ENCODE results near the gene CDH1.
"Not testable (repeated sequence)": the region's sequence is repeated elsewhere in the genome, so short reads cannot be mapped to it uniquely, and the experiment has no call there.

Gene CDH1

DNA sequence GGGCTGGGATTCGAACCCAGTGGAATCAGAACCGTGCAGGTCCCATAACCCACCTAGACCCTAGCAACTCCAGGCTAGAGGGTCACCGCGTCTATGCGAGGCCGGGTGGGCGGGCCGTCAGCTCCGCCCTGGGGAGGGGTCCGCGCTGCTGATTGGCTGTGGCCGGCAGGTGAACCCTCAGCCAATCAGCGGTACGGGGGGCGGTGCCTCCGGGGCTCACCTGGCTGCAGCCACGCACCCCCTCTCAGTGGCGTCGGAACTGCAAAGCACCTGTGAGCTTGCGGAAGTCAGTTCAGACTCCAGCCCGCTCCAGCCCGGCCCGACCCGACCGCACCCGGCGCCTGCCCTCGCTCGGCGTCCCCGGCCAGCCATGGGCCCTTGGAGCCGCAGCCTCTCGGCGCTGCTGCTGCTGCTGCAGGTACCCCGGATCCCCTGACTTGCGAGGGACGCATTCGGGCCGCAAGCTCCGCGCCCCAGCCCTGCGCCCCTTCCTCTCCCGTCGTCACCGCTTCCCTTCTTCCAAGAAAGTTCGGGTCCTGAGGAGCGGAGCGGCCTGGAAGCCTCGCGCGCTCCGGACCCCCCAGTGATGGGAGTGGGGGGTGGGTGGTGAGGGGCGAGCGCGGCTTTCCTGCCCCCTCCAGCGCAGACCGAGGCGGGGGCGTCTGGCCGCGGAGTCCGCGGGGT, at the start of gene CDH1:
CDH1 (plus strand) TSS at position 247 of the 684 bp plus-strand sequence; CDS start at position 371, 124 bp downstream.
- DNase-seq (ENCODE audit: low spot score): no peak

DNA sequence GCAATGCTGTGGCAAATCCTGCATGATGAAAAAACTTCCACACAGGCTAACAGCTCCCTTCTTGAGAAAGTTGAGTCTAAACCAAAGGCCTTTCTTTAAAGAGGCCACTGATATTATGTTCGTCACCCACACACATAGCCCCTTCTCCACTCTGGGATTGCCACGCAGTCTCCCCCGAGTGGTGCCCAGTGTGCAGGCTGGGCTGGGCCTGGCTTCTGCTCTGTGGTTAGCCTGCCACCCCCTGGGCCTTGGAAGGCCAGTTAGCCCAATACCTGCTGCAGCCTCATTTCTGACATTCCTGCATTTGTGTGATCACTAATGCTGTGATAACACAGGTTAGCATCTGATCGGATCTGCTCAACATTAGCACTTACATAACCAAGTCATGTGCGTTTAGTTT, 47.2 kb upstream of the CDH1 start:
- DNase-seq (ENCODE audit: low spot score): no peak

DNA sequence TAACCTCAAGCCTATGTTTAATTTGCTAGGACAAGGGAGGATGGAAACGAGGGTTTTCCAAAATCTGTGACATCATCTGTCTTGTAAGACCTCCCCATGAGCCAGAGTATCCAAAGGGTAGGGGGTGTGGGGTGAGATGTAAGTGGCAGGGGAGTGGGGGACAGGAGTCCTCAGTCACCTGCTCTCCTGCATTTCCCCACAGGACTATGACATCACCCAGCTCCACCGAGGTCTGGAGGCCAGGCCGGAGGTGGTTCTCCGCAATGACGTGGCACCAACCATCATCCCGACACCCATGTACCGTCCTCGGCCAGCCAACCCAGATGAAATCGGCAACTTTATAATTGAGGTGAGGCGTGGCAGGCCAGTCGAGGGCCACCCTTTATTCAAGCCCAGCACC, 41.5 kb upstream of the CDH1 start:
- no peak for DNase-seq (ENCODE audit: low spot score)

DNA sequence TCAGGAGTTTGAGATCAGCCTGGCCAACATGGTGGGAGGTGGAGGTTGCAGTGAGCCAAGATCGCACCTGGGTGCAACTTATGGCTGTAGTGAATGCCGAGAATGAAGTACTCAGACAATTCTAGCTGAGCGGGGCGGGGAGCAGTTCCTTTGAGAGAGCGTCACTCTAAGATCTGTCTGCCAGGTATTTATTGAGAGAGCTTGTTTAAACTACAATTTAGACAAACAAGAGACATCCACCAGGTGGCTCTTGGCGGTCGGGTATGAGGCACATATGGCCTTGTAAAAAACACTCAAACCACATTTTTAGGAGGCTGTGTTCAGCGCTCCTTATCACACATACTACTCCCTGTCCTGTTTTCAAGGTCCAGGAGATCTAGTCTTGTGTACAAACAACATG, 40.6 kb upstream of the CDH1 start:
- no peak for DNase-seq (ENCODE audit: low spot score)

DNA sequence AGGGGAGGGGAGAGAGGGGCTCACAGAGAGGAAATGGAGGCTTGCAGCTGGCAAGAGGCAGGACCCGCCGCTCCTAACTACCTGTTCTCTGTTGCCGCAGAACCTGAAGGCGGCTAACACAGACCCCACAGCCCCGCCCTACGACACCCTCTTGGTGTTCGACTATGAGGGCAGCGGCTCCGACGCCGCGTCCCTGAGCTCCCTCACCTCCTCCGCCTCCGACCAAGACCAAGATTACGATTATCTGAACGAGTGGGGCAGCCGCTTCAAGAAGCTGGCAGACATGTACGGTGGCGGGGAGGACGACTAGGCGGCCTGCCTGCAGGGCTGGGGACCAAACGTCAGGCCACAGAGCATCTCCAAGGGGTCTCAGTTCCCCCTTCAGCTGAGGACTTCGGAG, 39.0 kb upstream of the CDH1 start:
- DNase-seq (ENCODE audit: low spot score): no peak

DNA sequence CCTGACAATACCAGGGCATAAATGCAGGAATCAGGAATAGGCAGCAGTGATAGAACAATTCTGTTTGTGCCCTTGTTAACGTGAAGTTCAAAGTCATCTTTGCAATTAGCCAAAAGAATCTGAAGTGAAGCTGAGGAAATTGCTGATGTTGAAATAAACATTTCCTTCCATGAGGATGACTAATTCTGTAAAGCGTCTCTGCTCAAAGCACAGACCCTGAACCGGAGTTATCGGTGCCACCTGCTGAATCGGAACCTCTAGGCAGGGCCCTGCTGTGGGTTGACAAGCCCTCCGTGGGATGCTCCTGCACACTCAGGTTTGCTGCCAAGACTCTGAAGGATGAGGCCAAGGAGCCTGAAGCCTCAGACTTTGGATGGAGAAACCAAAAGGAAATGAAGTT, 37.0 kb upstream of the CDH1 start:
- DNase-seq (ENCODE audit: low spot score): no peak

DNA sequence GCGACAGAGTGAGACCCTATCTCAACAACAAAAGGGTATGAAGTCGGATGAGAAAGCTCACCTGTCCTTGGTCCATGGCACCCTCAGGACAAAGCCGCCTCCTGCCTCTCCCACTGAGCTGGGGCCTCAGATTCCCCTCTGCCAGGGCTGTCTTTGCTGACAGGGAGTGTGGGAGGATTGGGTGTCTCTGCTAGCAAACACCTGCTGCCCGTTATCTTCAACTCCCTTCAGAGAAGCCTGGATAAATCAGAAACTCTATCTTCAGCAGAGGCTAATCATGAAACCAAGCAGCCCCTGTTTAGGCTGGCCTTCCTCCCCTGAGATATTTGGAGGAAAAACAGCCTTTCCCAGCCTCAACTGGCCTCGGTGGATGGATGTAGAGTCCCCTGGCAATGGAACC, 36.3 kb upstream of the CDH1 start:
- DNase-seq (ENCODE audit: low spot score): no peak

DNA sequence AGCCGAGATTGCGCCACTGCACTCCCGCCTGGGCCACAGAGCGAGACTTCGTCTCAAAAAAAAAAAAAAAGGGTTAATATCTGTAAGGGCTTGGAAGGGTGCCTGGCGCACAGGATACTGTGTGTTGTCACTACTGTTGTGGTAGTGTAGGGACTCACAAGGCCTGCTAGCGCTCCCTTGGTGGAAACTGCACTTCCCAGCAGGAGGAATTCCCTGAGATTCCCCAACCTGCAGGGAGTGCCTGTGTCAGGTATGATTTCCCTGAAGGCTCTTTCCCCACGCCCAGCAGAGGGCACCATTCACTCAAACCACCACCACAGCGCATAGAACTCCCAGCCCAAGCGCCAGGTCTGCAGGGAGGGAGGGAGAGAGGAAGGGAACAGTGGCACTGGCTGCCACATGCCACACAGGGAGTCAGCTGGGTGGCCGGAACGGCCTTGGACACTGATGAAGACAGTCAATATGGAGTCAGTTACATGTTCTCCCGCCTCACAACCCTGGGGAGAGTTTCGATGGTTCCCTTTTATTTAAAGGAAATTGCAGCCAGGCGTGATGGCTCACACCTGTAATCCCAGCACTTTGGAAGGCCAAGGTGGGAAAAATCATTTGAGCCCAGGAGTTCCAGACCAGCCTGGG, 32.7 kb upstream of the CDH1 start:
- no peak for DNase-seq (ENCODE audit: low spot score)

DNA sequence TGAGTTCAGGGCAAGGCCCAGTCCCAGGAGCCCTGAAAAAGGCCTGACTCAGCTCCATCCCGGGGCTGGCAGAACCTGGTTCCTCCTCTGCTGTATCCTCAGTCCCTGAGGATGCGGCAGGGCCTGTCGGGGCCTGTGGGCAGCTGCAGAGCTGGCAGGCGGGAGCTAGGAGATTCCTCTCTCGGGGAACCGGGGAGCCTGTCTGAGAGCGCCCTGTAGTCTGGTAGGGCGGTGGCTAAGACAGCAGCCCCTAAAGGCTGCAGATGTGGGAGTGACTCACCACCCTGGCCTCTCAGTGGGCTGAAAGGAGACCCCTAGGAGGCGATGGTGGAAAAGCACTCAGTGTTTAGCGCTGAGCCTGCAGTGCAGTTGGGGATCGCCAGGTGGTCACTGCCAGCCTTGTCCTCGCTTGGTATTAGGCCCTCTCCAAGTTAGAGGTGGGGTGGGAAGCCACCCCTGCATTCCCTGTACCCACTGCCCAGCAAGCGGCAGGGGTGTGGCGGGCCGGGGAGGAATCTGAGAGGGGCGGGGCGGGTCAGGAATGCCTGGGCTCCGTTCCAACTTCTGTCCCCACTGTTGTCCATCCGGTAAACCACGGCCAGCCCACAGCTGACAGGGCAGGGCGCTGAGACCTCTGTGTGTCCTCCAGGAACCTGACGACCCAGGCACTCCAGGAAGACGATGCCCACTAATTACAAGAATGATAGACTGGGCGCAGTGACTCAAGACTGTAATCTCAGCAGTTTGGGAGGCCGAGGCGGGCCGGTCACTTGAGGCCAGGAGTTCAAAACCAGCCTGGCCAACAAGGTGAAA, 29.5 kb upstream of the CDH1 start:
- peak; percentile 73 for DNase-seq (ENCODE audit: low spot score)

DNA sequence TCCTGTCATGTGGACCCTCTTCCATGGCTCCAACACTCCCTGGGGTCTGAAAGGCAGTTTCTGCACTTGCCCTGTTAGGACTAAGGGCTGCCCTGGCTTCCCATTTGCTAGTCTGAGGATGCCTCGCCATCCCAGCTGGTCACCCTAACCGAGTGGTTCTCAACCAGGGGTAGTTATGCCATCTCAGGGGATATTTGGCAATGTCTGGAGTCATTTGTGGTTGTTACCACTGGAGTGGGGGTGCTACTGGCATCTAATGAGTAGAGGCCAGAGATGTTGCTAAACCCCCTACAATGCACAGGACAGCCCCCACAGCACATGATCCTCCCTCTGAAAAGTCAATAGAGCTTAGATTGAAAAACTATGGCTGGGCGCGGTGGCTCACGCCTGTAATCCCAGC, 26.9 kb upstream of the CDH1 start:
- no peak for DNase-seq (ENCODE audit: low spot score)

DNA sequence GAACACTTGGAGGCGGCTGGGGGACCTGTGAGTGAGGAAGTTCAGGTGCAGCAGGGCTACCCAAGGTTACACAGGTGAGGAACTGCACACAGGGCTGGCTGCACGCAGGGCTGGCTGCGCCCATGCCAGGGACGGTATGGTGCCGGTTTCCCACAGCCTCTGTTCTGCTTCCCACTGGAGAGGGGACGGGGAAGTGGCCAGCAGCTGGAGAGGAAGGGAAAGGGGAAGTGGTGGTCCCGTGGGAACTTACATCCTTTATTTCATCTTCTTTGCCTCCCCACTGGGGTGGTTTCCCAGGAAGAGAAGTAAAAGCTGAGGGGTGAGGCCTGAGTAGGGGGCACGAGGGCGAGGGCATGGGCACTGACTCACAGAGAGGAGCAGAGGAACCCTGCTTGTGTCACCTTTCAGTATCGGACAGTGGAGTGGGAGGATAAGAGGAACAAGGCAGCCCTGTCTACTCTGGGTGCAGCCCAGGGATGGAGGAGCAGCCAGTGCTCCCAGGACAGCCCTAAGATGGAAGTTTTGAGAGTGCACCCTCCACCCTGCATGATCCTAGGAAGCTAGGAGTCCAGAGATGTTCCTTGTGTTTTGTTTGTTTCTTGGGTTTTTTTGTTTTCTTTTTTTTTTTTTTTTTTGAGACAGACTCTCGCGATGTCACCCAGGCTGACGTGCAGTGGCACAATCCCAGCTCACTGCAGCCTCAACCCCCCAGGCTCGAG, 25.5 kb upstream of the CDH1 start:
- no peak for DNase-seq (ENCODE audit: low spot score)

DNA sequence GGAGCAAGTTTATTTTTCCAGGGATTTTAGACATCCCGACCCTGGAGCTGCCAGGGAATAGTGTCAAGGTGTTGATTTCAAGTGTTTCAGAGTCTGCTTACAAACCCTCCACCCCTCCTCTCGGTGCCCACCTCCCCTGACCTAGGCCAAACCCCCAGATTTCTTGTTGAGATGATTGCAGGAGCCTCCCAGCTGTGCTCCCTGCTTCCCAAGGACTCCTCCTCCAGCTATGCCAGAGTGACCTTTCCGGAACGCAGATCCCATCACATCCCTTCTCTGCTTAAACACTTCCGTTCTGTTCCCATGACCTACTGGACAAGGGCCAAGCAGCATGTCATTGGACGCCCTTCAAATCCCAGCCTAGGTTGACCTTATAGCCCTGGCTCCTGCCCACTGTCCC, 23.7 kb upstream of the CDH1 start:
- DNase-seq (ENCODE audit: low spot score): no peak

DNA sequence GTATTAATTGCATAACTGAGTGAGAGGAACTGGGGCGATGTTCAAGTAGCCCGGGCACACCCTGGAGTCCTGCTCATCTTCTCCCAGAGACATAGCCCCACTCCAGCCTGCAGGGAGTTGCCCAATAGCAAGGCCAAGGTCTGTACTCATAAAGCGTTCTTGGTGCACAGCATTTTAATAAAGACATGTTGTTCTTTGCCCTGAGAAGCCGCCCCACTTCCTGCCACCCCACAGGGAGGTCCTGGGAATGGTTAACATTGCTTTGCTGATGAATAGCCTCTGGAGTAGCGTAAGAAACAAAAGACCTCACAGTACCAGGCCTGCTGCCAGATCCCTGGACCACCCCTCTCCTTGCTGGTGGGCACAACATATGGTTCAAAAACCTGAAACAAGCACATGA, 21.6 kb upstream of the CDH1 start:
- DNase-seq (ENCODE audit: low spot score): no peak

DNA sequence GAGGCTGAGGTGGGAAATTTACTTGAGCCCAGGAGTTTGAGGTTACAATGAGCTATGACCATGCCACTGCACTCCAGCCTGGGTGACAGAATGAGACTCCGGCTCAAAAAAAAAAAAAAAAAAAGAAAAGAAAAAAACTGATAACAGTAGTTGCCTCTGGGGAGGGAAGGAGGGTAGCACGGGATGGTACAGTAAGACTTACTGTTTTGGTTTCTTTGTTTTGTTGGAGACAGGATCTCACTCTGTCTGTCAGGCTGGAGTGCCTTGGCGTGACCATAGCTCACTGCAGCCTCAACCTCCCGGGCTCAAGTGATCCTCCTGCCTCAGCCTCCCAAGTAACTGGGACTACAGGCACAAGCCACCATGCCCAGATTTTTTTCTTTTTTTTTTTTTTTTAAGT, 20.6 kb upstream of the CDH1 start:
- not testable (repeated sequence) for DNase-seq (ENCODE audit: low spot score)

DNA sequence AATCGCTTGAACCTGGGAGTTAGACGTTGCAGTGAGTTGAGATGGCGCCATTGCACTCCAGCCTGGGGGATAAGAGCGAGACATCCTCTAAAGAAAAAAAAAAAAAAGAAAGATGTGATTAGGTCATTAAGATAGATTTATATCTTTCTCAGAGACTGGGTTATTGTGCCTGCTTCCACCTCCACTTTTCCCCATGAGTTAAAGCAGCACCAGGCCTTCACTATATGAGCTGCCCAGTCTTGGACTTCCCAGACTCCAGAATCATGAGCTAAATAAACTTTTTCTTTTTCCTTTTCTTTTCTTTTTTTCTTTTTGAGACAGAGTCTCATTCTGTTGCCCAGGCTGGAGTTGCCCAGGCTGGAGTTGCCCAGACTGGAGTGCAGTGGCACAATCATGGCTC, 19.4 kb upstream of the CDH1 start:
- no peak for DNase-seq (ENCODE audit: low spot score)

DNA sequence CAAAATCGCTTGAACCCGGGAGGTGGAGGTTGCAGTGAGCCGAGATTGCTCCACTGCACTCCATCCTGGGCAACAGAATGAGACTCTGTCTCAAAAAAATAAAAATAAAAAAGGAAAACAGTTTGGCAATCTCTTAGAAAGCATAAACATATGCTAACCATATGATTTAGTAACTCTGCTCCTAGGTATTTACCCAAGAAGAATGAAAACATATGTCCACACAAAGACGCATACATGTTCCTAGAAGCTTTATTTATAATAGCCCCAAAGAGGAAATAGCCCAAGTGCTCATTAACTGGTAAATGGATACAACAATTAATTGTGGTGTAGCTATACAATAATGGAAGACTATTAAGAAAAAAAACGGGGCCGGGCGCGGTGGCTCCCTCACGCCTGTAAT, 18.5 kb upstream of the CDH1 start:
- no peak for DNase-seq (ENCODE audit: low spot score)

DNA sequence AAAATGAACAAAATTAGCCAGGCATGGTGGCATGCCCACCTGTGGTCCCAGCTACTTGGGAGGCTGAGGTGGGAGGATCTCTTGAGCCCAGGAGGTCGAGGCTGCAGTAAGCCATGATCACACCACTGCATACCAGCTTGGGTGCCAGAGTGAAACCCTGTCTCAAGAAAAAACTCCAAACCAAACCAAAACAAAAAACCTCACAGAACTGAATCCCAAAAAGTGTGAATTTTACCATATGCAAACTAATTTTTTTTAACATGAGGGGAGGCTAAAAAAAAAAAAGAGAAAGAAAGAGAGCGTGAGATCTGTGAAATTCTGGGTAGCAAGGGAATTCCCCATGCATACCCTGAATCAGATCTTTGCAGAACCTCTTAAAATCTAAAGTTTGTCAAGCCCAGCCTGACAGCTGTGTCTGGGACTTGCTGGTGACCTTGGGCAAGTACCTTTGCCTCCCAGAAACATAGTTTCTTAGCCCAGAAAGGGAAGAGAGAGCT, 17.1 kb upstream of the CDH1 start:
- no peak for DNase-seq (ENCODE audit: low spot score)

DNA sequence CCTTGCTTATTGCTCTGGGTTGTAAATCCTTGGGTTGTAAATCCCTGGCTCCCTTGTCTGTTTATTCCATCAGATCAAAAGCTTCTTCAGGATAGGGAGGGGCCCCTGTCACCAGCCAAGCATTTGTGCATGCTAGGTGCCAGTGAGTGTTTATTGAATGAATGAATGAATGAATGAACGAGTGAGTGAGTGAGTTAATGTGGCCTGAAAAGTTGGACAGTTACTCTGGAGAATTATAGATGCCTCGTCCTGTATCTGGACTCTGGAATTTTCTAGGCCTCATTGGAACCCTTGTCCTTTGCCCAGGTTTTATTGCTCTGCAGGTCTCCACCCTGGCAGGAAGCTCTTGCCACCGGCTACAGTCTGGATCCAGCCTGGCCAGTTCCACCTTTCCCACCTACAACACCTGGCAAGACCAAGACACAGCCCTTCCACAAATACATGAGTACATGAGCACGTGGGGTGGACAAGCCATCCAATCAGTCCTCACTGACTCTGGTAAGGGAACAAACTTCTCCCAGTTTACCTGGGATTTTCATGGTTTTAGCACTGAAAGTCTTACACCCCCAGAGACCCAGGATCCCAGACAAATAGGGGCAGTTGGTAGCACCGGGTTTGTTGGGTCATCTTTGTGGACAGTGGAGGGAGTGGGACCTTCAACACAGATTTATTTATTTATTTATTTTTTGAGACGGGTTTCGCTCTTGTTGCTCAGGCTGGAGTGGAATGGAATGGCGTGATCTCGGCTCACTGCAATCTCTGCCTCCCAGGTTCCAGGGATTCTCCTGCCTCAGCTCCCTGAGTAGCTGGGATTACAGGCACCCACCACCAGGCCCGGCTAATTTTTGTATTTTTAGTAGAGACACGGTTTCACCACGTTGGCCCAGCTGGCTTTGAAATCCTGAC, 14.7 kb upstream of the CDH1 start:
- DNase-seq (ENCODE audit: low spot score): no peak

DNA sequence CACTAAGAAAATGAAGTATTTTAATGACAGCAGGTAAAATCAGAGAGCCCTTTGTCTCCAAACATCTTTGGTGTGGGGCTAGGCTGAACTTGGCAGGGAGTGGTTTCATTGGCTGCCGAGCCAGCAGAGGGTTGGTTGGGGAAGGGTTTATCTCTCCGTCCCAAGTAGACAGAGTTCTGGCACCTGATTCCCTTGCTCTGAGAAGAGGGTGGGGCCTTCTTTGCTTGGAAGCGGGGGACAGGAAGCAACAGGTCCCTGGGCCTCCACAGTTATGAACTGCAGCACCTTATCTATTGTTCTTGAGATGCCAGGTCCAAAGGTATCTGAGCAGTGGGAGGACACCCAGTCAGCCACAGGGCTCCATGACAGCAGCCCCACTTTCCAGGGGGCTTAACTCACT, 12.3 kb upstream of the CDH1 start:
- no peak for DNase-seq (ENCODE audit: low spot score)

DNA sequence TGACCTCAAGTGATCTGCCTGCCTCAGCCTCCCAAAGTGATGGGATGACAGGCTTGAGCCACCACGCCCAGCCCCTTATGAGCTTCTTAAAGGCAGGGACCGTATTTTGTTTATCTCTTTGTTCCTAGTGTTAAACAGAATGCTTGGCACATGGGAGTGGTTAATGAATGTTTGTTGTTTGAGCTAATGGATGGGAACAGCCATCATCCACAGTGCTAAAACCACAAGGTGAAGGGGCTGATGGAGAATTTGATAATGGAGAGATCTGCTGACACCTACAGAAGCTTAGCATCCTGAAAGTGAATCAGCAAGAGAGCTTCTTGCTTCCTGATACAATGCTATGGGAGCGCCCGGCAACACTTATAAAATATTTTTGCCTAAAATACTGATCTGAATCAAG, 8.6 kb upstream of the CDH1 start:
- DNase-seq (ENCODE audit: low spot score): no peak

DNA sequence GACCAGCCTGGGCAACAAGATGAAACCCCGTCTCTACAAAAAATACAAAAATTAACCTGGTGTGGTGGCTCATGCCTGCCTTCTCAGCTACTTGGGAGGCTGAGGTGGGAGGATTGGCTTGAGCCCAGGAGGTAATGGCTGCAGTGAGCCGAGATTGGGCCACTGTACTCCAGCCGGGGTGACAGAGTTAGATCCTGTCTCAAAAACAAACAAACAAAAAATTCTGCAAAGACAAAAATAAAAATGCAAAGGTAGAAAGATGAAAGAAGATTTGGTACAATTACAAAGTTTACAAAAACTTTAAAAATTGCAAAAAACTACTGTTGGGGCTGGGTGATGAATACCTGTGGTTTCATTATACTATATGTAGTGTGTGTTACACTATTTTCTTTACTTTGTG, 5.5 kb upstream of the CDH1 start:
- no peak for DNase-seq (ENCODE audit: low spot score)
